ENCODE measurements around the gene MYO9B. TPM values are rescaled to one million over a fixed set of nuclear protein-coding genes. Genes with fewer than 3 reads are reported as not detected.

Gene MYO9B
- 83.9 TPM for polyA plus RNA-seq (2012; ENCODE audit: insufficient read length, low read depth)

DNA sequence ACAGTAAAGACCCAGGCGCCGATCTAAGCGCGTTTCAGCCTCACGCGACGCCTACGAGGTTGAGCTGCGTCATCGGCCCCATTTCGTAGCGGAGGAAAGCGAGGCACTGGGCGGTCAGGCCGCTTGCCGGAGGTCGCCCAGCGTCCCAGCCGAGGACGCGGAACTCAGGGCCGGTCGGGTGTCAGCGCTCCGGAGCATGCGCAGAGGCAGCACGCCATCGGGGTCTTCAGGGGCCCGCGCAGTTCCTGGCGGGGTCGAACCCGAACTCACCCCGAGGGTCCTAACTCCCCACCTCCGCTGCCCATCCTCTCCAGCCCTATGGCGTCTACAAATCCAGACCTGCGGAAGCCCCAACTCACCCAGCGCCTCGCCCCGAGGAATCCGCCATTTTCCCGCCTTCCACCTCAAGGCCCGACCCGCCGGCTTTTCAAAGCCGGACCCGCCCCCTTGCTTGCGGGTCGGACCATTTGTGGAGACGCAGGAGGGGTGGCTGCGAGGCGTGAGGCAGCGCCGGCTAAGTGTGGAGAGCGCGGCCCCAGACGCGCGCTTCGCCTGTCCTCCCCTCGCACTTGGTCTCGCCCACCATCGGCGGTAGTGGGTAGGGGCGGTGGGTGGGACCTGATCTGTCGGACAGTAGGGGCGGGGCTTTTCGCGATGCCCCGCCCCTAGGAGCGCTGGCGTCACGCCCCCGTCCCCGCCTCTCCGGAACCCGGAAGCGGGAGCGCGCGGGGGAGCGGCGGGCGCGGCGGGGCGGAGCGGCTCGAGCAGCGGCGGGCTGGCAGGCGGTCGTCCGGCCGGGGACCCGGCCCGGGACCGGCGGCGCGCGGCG is at the start of gene MYO9B, which contains the start of gene HAUS8:
Gene MYO9B (plus strand): TSS at position 743 of the 829 bp plus-strand sequence. CDS start 25,941 bp downstream, outside the sequence.
Gene HAUS8 (minus strand): TSS at position 418 of the 829 bp plus-strand sequence. CDS start 30 bp downstream, at position 388.
- peak in 1 of 2 experiments; percentile 64; a peak in 2 of 4 replicates for TF ChIP-seq REST (IDR thresholded peaks at IDR 0.05; ENCODE audit: insufficient read depth in 1 of 2, low read depth in 2 of 2, low read length in 2 of 2)
- peak; percentile 97; the same call in 1 of the 2 replicates for TF ChIP-seq TAF1 (IDR thresholded peaks at IDR 0.05; ENCODE audit: borderline replicate concordance, insufficient read depth, low read length)
- peak; percentile 80 for TF ChIP-seq FOXP2 (optimal IDR thresholded peaks at IDR 0.05; ENCODE audit: borderline replicate concordance, extremely low read depth, extremely low read length, insufficient read depth)
- peak; percentile 92 for TF ChIP-seq POLR2AphosphoS5 (IDR thresholded peaks at IDR 0.05; ENCODE audit: low read depth, low read length)
- peak; percentile 53; the same call in 1 of the 2 replicates for TF ChIP-seq SIN3A (IDR thresholded peaks at IDR 0.05; ENCODE audit: borderline replicate concordance, insufficient read depth, low read length)

DNA sequence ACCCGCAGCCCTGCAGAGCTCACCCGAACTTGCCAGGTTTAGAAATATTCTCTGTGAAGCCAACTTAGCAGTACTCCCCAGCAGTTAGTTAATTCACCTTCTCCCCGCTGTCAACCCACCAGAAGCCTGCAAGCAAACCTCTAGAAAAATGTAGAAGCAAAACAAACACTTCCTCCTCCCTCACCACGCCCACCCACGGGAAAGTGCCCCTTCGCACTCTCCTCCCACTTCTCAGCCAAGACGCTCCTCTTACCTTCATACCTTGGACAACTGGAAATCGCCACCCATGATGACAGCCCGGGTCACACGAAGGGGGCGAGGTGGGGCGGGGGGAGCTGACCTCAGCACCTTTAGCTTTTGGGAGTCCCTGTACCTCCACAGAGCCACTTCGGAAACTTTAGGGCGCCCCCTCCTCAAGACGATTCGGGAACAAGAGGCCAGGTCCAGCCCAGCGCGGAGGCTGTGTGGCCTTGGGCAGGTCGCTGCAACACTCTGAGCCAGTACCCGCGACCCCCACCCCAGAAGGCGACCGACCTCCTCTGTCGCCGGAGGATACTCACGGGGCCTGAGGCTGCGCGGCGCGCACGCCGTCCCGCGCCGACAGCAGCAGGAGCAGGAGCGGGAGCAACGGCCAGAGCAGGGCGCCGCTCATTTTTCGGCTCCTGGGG is 49.5 kb upstream of the MYO9B start:
- TF ChIP-seq REST (IDR thresholded peaks at IDR 0.05; ENCODE audit: insufficient read depth in 1 of 2, low read depth in 2 of 2, low read length in 2 of 2) (no peak), SIN3A (IDR thresholded peaks at IDR 0.05; ENCODE audit: borderline replicate concordance, insufficient read depth, low read length) (no peak), FOXP2 (optimal IDR thresholded peaks at IDR 0.05; ENCODE audit: borderline replicate concordance, extremely low read depth, extremely low read length, insufficient read depth) (no peak), TAF1 (IDR thresholded peaks at IDR 0.05; ENCODE audit: borderline replicate concordance, insufficient read depth, low read length) (no peak), POLR2AphosphoS5 (IDR thresholded peaks at IDR 0.05; ENCODE audit: low read depth, low read length) (no peak)

DNA sequence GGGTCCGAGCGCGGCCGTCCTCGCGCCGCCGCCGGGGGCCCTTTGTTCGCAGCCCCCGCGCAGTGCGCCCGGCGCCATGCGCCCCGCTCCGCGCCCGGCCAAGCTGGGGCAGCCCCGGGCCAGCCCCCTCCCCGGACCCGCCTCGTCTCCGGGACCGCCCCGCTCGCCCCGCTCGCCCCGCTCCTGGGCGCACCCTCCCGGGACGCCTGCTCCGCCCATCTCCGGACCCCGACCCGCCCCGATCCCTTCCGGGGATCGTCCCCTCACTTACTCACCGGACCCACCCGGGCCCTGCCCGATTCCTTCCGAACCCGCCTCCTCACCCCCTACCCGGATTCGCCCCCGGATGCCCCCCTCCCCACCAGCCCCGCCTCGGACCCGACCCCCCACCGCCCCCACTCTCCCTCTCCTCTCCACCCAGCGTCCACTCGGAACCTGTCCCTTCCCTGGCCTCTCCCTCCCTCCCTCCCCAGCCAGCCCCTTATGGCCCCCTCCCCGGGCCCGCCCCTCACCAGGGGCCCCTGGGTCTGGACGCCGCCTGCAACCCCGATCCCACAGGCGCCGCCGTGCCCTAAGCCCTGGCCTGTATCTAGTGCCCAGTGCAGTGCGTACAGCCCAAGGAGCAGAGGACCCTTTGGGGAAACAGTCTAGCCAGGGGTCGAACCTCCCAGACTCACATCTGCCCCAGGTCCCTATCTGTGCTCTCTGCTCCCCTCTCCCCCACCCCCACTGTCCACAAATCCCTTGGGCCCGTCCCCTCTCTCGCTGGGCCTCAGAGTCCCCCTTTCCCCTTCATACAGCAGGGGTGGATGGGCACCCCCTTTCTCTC is 48.7 kb upstream of the MYO9B start, which contains the start of gene CPAMD8:
Gene CPAMD8 (minus strand): TSS at position 105 of the 829 bp plus-strand sequence. CDS start 168 bp downstream, outside the sequence.
- no peak for TF ChIP-seq SIN3A (IDR thresholded peaks at IDR 0.05; ENCODE audit: borderline replicate concordance, insufficient read depth, low read length)
- no peak for TF ChIP-seq FOXP2 (optimal IDR thresholded peaks at IDR 0.05; ENCODE audit: borderline replicate concordance, extremely low read depth, extremely low read length, insufficient read depth)
- no peak for TF ChIP-seq POLR2AphosphoS5 (IDR thresholded peaks at IDR 0.05; ENCODE audit: low read depth, low read length)
- no peak for TF ChIP-seq REST (IDR thresholded peaks at IDR 0.05; ENCODE audit: insufficient read depth in 1 of 2, low read depth in 2 of 2, low read length in 2 of 2)
- no peak for TF ChIP-seq TAF1 (IDR thresholded peaks at IDR 0.05; ENCODE audit: borderline replicate concordance, insufficient read depth, low read length)

GRCh38 chr19:17027535-17027975 is 48.0 kb upstream of the MYO9B start:
- TF ChIP-seq POLR2AphosphoS5 (IDR thresholded peaks at IDR 0.05; ENCODE audit: low read depth, low read length) (no peak), SIN3A (IDR thresholded peaks at IDR 0.05; ENCODE audit: borderline replicate concordance, insufficient read depth, low read length) (no peak), REST (IDR thresholded peaks at IDR 0.05; ENCODE audit: insufficient read depth in 1 of 2, low read depth in 2 of 2, low read length in 2 of 2) (no peak), TAF1 (IDR thresholded peaks at IDR 0.05; ENCODE audit: borderline replicate concordance, insufficient read depth, low read length) (no peak), FOXP2 (optimal IDR thresholded peaks at IDR 0.05; ENCODE audit: borderline replicate concordance, extremely low read depth, extremely low read length, insufficient read depth) (no peak)
